C4-2B (cell line): Measurements from ENCODE around the gene CTTNBP2NL.
"Not testable (repeated sequence)": the region's sequence is repeated elsewhere in the genome, so short reads cannot be mapped to it uniquely, and the experiment has no call there.

Experiments
- H3K27ac ChIP-seq: fragments of 450-650 bp; 2 replicates; pipeline ENCODE4 v1.5.1; 2017
- CTCF ChIP-seq: fragments of 450-650 bp; conservative IDR thresholded peaks from 2 replicates; pipeline ENCODE4 v1.5.1; 2017; ENCODE audit warnings: mild to moderate bottlenecking
- ZFX ChIP-seq: fragments of 450-650 bp; IDR thresholded peaks from 2 replicates; pipeline ENCODE4 v1.6.1; 2017

The CTTNBP2NL gene

GRCh38 chr1:112388436-112388835 is 7.6 kb upstream of the CTTNBP2NL start:
- no peak overlapping the region for H3K27ac ChIP-seq
- TF ChIP-seq ZFX, result no peak
- TF ChIP-seq CTCF, result no peak

GRCh38 chr1:112389689-112390088 is 6.3 kb upstream of the CTTNBP2NL start:
- TF ChIP-seq ZFX (no peak), CTCF (no peak)
- no peak overlapping the region for H3K27ac ChIP-seq

DNA sequence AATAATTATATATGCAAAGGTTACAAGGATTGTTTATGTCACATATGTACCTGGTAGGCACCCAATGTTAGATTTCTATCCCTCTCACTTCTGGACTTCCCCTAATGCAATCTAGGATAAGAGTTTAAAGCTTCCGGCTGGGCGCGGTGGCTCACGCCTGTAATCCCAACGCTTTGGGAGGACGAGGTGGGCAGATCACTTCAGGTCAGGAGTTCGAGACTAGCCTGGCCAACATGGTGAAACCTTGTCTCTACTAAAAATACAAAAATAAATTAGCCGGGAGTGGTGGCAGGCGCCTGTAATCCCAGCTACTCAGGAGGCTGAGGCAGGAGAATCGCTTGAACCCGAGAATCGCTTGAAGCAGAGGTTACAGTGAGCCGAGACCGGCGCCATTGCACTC is 5.7 kb upstream of the CTTNBP2NL start:
- not testable (repeated sequence) for H3K27ac ChIP-seq

DNA sequence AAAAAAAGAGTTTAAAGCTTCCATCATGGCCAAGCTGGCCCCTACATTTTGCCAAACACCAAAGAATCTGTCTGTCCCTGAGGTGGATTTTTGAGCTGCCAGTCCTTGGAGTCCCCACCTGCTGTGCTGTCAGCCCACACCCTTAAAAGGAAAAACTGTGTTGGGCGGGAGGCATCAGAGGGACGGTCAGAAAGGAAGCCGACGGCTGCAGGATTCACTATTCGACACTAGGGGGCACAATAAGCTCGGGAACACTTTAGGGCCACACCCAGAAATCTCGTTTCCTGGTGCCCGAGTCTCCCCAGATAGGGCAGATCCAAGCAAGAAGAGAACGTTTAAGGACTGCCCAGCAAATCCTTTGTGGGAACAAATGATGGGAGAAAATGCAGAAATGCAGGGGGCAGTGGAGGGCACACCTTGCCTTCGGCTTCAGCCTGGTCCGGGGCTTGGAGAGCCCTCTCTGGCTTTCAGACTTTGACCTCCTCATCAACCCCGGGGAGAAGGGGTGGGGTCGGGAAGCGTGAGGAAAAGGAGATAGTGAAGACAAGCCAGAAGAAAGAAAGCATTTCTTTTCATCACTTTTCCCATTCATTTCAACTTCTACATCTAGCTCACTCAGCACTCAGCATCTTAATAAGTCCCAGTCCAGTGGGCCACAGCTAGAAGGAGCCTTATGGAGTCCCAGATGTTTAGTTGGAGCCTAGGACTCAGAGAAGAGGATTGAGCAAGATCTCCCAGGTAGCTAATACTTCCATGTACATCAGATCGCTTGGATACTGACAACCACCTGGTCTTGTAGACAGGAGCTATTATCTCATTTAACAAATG is 5.0 kb upstream of the CTTNBP2NL start:
- TF ChIP-seq ZFX, result no peak
- TF ChIP-seq CTCF, result peak; percentile 97
- no peak overlapping the region for H3K27ac ChIP-seq

GRCh38 chr1:112391603-112391940 is 4.4 kb upstream of the CTTNBP2NL start:
- H3K27ac ChIP-seq, result no peak overlapping the region
- no peak for TF ChIP-seq CTCF
- TF ChIP-seq ZFX, result no peak

DNA sequence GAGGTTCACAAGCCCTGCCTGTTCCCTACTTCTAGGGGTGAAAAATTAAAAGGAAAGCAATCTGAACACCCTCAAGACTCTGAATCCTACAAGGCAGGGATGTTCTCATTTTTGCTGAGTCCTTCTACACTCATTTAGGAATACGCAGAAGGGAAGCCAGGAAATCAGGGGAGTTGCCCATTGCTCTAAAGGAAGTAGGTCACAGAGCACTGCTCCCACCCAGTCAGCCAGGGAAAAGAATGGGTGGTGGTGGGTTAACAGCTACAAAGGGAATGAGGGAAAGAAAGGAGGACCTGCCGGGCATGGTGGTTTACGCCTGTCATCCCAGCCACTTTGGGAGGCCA is 2.4 kb upstream of the CTTNBP2NL start:
- no peak overlapping the region for H3K27ac ChIP-seq
- TF ChIP-seq CTCF (no peak), ZFX (no peak)

- TF ChIP-seq ZFX (no peak), CTCF (peak; percentile 47)
- no peak overlapping the region for H3K27ac ChIP-seq
These were observed 1.3 kb upstream of the CTTNBP2NL start for GRCh38 chr1:112394743-112395062.

- TF ChIP-seq ZFX (no peak), CTCF (no peak)
- peak overlapping the region; percentile 74 for H3K27ac ChIP-seq
These were observed 676 bp upstream of the CTTNBP2NL start for GRCh38 chr1:112395256-112395820.
